ES-I3 (cell line): Measurements from ENCODE around the gene DBN1.

Source experiments
- H3K36me3 ChIP-seq: 2 replicates; pipeline ENCODE4 v1.6.1; 2013; ENCODE audit warnings: mild to moderate bottlenecking, low read length, control low read depth, moderate library complexity; ENCODE audit not compliant: insufficient read depth
- H3K4me1 ChIP-seq: 2 replicates; pipeline ENCODE4 v1.6.1; 2013; ENCODE audit warnings: mild to moderate bottlenecking, control low read depth, low read length; ENCODE audit not compliant: insufficient read depth
- H3K9ac ChIP-seq: 2 replicates; pipeline ENCODE4 v1.6.1; 2013; ENCODE audit warnings: low read depth, mild to moderate bottlenecking, low read length, moderate library complexity
- H3K9me3 ChIP-seq: 2 replicates; pipeline ENCODE4 v1.6.1; 2013; ENCODE audit warnings: mild to moderate bottlenecking, low read length, moderate library complexity; ENCODE audit not compliant: control insufficient read depth, insufficient read depth

Gene DBN1

GRCh38 chr5:177476531-177477233 lies 3.2 kb upstream of the DBN1 start:
- no peaks in the 10 kb centered on the region for H3K36me3 ChIP-seq
- H3K9ac ChIP-seq: no peak overlapping the region
- H3K4me1 ChIP-seq: peaks cover 26% of the 10 kb centered on the region
- H3K9me3 ChIP-seq: no peaks in the 10 kb centered on the region

- Histone ChIP-seq H3K9me3 (no peaks in the 10 kb centered on the region), H3K4me1 (peaks cover 34% of the 10 kb centered on the region), H3K36me3 (peaks cover 6% of the 10 kb centered on the region), H3K9ac (no peak overlapping the region)
These were observed 2.4 kb upstream of the DBN1 start for GRCh38 chr5:177475563-177476427.

- Histone ChIP-seq H3K4me1 (peaks cover 42% of the 10 kb centered on the region), H3K9me3 (no peaks in the 10 kb centered on the region), H3K36me3 (peaks cover 6% of the 10 kb centered on the region), H3K9ac (no peak overlapping the region)
These were observed 1.6 kb upstream of the DBN1 start for GRCh38 chr5:177474846-177475562.

DNA sequence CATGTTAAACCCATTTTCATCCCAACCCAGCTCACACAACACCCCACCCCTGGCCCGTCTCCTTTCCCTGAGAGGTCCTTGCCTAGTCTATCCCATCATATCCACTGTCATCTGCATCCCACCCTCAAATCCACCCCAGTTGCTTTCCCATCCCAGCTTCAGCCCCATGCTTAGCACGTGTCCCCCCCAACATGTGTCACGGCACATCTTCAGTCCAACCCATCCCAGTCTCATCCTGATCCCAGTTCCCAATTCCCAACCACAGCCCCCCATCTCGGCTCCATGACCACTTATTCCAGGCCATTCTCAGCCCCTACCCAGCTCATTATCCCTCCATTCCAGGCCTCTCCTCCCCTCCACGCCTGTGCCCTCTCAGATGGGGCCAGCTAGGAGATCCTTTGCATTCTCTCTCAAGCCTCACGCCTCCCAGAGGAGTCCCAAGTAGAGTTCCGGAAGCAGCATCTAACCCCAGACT lies 605 bp upstream of the DBN1 start:
- Histone ChIP-seq H3K9me3 (no peaks in the 10 kb centered on the region), H3K9ac (no peak overlapping the region), H3K36me3 (peaks cover 6% of the 10 kb centered on the region), H3K4me1 (peaks cover 49% of the 10 kb centered on the region)

DNA sequence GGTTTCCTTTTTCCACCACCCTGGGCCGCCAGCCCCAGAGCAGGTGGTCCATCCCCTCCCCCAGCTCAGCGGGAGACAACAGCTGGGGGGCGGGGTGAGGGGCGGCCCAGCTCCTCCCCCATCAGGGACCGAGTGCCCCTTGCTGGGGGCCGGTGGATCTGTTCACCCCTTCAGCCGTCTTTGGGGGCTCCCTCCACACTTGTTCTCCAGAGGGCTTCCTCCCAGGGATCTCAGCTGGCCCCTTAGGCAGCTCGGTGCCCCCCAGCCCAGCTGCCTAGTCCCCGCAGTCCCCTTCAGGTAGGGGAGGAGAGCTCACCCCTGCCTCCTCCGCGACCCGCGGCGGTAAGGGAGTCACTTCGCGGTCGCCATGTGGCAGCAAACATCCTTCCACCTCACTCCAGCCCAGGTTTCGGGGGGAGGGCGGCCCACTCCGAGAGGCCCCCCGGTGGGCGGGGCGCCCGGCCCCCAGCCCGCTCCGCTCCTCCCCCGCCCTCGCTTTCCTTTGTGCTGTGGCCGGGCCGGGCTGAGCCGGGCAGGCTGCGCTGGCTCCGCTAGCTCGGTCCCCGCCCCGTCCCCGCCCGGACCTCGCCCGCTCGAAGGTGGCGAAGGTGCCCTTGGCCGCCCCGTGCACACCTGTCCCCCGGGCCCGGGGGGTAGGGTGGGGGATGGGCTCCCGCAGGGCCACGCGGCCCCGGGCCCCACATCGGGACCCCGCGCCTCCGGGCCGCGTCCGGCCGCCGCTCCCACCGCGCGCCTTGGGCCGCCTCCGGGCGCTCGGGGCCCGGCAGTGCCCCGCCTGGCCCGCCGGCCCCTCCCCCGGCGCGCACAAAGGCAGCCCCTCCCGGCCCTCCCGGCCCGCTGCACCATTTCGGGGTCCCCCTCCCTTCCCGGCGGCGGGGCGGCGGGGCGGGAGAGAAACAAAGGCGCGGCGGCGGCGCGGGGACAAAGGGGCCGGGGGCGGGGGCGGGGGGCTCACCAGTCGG lies 683 bp downstream of the DBN1 start:
- Histone ChIP-seq H3K9ac (peak overlapping the region; percentile 90), H3K4me1 (peaks cover 49% of the 10 kb centered on the region), H3K9me3 (no peaks in the 10 kb centered on the region), H3K36me3 (peaks cover 6% of the 10 kb centered on the region)

GRCh38 chr5:177471610-177472356 lies 1.7 kb downstream of the DBN1 start:
- H3K4me1 ChIP-seq: peaks cover 49% of the 10 kb centered on the region
- peaks cover 10% of the 10 kb centered on the region for H3K36me3 ChIP-seq
- no peaks in the 10 kb centered on the region for H3K9me3 ChIP-seq
- peak overlapping the region; percentile 90 for H3K9ac ChIP-seq

DNA sequence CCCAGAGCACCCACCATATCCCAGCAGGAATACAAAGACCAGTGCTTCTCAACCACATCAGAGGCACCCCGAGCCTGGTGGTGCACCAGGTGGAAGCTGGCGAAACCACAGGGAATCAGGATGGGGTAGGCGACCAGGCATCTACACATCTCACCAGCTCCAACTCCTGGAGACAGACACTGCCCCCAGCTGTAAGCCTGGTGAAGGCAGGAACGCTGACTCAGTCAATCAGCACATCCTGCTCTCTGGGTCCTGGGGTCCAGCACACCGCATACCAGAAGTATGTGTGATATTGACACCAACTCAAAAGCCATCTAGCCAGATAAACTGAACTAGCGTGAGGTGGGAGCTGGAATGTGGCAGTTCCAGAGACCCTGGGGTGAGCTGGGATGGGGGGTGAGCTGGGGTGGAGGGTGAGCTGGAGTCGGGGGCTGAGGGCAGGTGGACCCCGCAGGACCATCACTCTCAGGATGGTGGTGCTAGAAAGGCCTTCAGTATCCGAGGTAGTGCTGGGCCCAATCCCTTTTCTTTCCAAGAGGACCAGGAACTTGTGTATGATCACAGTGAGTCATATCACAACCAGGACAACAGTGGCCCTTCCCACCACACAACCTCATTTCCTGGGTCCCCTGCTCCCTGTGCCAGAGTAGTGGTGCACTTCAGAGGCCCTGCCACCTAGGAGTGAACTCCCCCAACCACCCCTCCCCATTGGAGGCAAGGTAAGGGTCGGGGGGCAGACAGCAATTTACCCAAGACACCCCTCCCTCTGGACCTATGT lies 2.5 kb downstream of the DBN1 start:
- Histone ChIP-seq H3K36me3 (peaks cover 18% of the 10 kb centered on the region), H3K9ac (no peak overlapping the region), H3K9me3 (no peaks in the 10 kb centered on the region), H3K4me1 (peaks cover 49% of the 10 kb centered on the region)

- Histone ChIP-seq H3K9me3 (no peaks in the 10 kb centered on the region), H3K36me3 (peaks cover 28% of the 10 kb centered on the region), H3K9ac (no peak overlapping the region), H3K4me1 (peaks cover 39% of the 10 kb centered on the region)
These were observed 3.5 kb downstream of the DBN1 start for GRCh38 chr5:177469750-177470525.

- peaks cover 28% of the 10 kb centered on the region for H3K36me3 ChIP-seq
- no peaks in the 10 kb centered on the region for H3K9me3 ChIP-seq
- no peak overlapping the region for H3K9ac ChIP-seq
- peaks cover 30% of the 10 kb centered on the region for H3K4me1 ChIP-seq
These were observed 4.5 kb downstream of the DBN1 start for GRCh38 chr5:177468685-177469628.

DNA sequence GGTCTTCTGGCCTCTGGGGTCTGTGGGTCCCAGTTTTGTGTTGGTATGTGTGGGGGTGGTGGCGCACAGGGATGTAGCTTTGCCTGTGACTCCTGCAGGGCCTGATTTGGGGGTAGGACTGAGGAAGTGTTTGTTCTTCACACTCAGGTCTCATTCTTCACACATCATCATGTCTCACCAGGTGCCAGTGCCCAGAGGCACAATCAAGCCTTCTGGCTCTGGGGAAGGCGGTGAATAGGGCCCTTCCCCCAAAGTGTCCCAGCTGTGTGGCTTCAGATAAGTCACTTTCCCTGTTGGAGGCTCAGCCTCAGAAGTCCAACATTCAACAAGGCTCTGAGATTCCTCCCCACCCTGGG lies 5.1 kb downstream of the DBN1 start:
- Histone ChIP-seq H3K4me1 (peaks cover 29% of the 10 kb centered on the region), H3K9ac (no peak overlapping the region), H3K9me3 (no peaks in the 10 kb centered on the region), H3K36me3 (peaks cover 31% of the 10 kb centered on the region)

GRCh38 chr5:177467436-177467835 lies 6.0 kb downstream of the DBN1 start:
- Histone ChIP-seq H3K9me3 (no peaks in the 10 kb centered on the region), H3K36me3 (peaks cover 35% of the 10 kb centered on the region), H3K4me1 (peaks cover 29% of the 10 kb centered on the region), H3K9ac (no peak overlapping the region)
